ENCODE results near the gene SLC12A8.
A peak's percentile ranks its signal among the peaks of the same experiment; 100 is the strongest.

The SLC12A8 gene

GRCh38 chr3:125149462-125149861, 63.1 kb downstream of the SLC12A8 start:
- Mint-ChIP-seq H3K27ac (no peak overlapping the region), H3K4me1 (ENCODE audit: low read depth) (peaks cover 13% of the 10 kb centered on the region), H3K4me3 (no peak overlapping the region), H3K9me3 (no peaks in the 10 kb centered on the region), H3K27me3 (ENCODE audit: low read depth) (peaks cover 64% of the 10 kb centered on the region), H3K36me3 (ENCODE audit: low read depth) (no peaks in the 10 kb centered on the region)
- no peak for DNase-seq (ENCODE audit: low spot score)

GRCh38 chr3:125148836-125149235, 63.7 kb downstream of the SLC12A8 start:
- H3K9me3 Mint-ChIP-seq, result no peaks in the 10 kb centered on the region
- H3K36me3 Mint-ChIP-seq (ENCODE audit: low read depth), result peaks cover 3% of the 10 kb centered on the region
- DNase-seq (ENCODE audit: low spot score), result no peak
- H3K4me1 Mint-ChIP-seq (ENCODE audit: low read depth), result peaks cover 14% of the 10 kb centered on the region
- H3K27me3 Mint-ChIP-seq (ENCODE audit: low read depth), result peaks cover 67% of the 10 kb centered on the region
- no peak overlapping the region for H3K27ac Mint-ChIP-seq
- no peak overlapping the region for H3K4me3 Mint-ChIP-seq

GRCh38 chr3:125148016-125148812, 64.3 kb downstream of the SLC12A8 start:
- DNase-seq (ENCODE audit: low spot score), result no peak
- Mint-ChIP-seq H3K27ac (no peak overlapping the region), H3K9me3 (no peaks in the 10 kb centered on the region), H3K36me3 (ENCODE audit: low read depth) (peaks cover 4% of the 10 kb centered on the region), H3K4me3 (no peak overlapping the region), H3K4me1 (ENCODE audit: low read depth) (peaks cover 16% of the 10 kb centered on the region), H3K27me3 (ENCODE audit: low read depth) (peaks cover 67% of the 10 kb centered on the region)

- peaks cover 9% of the 10 kb centered on the region for H3K36me3 Mint-ChIP-seq (ENCODE audit: low read depth)
- no peak for DNase-seq (ENCODE audit: low spot score)
- peaks cover 24% of the 10 kb centered on the region for H3K4me1 Mint-ChIP-seq (ENCODE audit: low read depth)
- H3K9me3 Mint-ChIP-seq, result no peaks in the 10 kb centered on the region
- no peak overlapping the region for H3K4me3 Mint-ChIP-seq
- H3K27ac Mint-ChIP-seq, result no peak overlapping the region
- peaks cover 68% of the 10 kb centered on the region for H3K27me3 Mint-ChIP-seq (ENCODE audit: low read depth)
Observed at GRCh38 chr3:125147491-125147820, 65.1 kb downstream of the SLC12A8 start.

- H3K4me3 Mint-ChIP-seq, result no peak overlapping the region
- peaks cover 67% of the 10 kb centered on the region for H3K27me3 Mint-ChIP-seq (ENCODE audit: low read depth)
- peaks cover 9% of the 10 kb centered on the region for H3K36me3 Mint-ChIP-seq (ENCODE audit: low read depth)
- DNase-seq (ENCODE audit: low spot score), result no peak
- H3K9me3 Mint-ChIP-seq, result no peaks in the 10 kb centered on the region
- H3K4me1 Mint-ChIP-seq (ENCODE audit: low read depth), result peaks cover 30% of the 10 kb centered on the region
- H3K27ac Mint-ChIP-seq, result no peak overlapping the region
Observed at GRCh38 chr3:125146626-125147490, 65.7 kb downstream of the SLC12A8 start.

- H3K4me3 Mint-ChIP-seq, result no peak overlapping the region
- H3K27ac Mint-ChIP-seq, result peak overlapping the region; percentile 49
- no peaks in the 10 kb centered on the region for H3K9me3 Mint-ChIP-seq
- H3K27me3 Mint-ChIP-seq (ENCODE audit: low read depth), result peaks cover 60% of the 10 kb centered on the region
- peaks cover 34% of the 10 kb centered on the region for H3K4me1 Mint-ChIP-seq (ENCODE audit: low read depth)
- peaks cover 9% of the 10 kb centered on the region for H3K36me3 Mint-ChIP-seq (ENCODE audit: low read depth)
- DNase-seq (ENCODE audit: low spot score), result no peak
Observed at GRCh38 chr3:125145751-125146475, 66.6 kb downstream of the SLC12A8 start.

GRCh38 chr3:125144653-125145314, 67.8 kb downstream of the SLC12A8 start:
- H3K36me3 Mint-ChIP-seq (ENCODE audit: low read depth), result peaks cover 12% of the 10 kb centered on the region
- no peak overlapping the region for H3K27ac Mint-ChIP-seq
- DNase-seq (ENCODE audit: low spot score), result no peak
- H3K4me3 Mint-ChIP-seq, result no peak overlapping the region
- H3K27me3 Mint-ChIP-seq (ENCODE audit: low read depth), result peaks cover 64% of the 10 kb centered on the region
- no peaks in the 10 kb centered on the region for H3K9me3 Mint-ChIP-seq
- peaks cover 42% of the 10 kb centered on the region for H3K4me1 Mint-ChIP-seq (ENCODE audit: low read depth)

- Mint-ChIP-seq H3K9me3 (no peaks in the 10 kb centered on the region), H3K27me3 (ENCODE audit: low read depth) (peaks cover 63% of the 10 kb centered on the region), H3K27ac (no peak overlapping the region), H3K4me3 (no peak overlapping the region), H3K4me1 (ENCODE audit: low read depth) (peaks cover 47% of the 10 kb centered on the region), H3K36me3 (ENCODE audit: low read depth) (peaks cover 12% of the 10 kb centered on the region)
- DNase-seq (ENCODE audit: low spot score), result no peak
Observed at GRCh38 chr3:125143982-125144652, 68.4 kb downstream of the SLC12A8 start.

- H3K4me1 Mint-ChIP-seq (ENCODE audit: low read depth), result peaks cover 47% of the 10 kb centered on the region
- peaks cover 12% of the 10 kb centered on the region for H3K36me3 Mint-ChIP-seq (ENCODE audit: low read depth)
- no peak for DNase-seq (ENCODE audit: low spot score)
- H3K9me3 Mint-ChIP-seq, result no peaks in the 10 kb centered on the region
- no peak overlapping the region for H3K4me3 Mint-ChIP-seq
- peaks cover 63% of the 10 kb centered on the region for H3K27me3 Mint-ChIP-seq (ENCODE audit: low read depth)
- H3K27ac Mint-ChIP-seq, result no peak overlapping the region
Observed at GRCh38 chr3:125143538-125143937, 69.0 kb downstream of the SLC12A8 start.

- H3K27ac Mint-ChIP-seq, result peak overlapping the region; percentile 21
- H3K4me1 Mint-ChIP-seq (ENCODE audit: low read depth), result peaks cover 48% of the 10 kb centered on the region
- H3K27me3 Mint-ChIP-seq (ENCODE audit: low read depth), result peaks cover 61% of the 10 kb centered on the region
- H3K4me3 Mint-ChIP-seq, result peak overlapping the region; percentile 77
- H3K36me3 Mint-ChIP-seq (ENCODE audit: low read depth), result peaks cover 12% of the 10 kb centered on the region
- no peak for DNase-seq (ENCODE audit: low spot score)
- H3K9me3 Mint-ChIP-seq, result no peaks in the 10 kb centered on the region
Observed at GRCh38 chr3:125142940-125143339, 69.6 kb downstream of the SLC12A8 start.

GRCh38 chr3:125142420-125142778, 70.1 kb downstream of the SLC12A8 start:
- DNase-seq (ENCODE audit: low spot score), result no peak
- Mint-ChIP-seq H3K4me1 (ENCODE audit: low read depth) (peaks cover 49% of the 10 kb centered on the region), H3K36me3 (ENCODE audit: low read depth) (peaks cover 12% of the 10 kb centered on the region), H3K4me3 (peak overlapping the region; percentile 77), H3K27me3 (ENCODE audit: low read depth) (peaks cover 61% of the 10 kb centered on the region), H3K9me3 (no peaks in the 10 kb centered on the region), H3K27ac (peak overlapping the region; percentile 90)

- no peaks in the 10 kb centered on the region for H3K9me3 Mint-ChIP-seq
- H3K4me3 Mint-ChIP-seq, result peak overlapping the region; percentile 77
- H3K4me1 Mint-ChIP-seq (ENCODE audit: low read depth), result peaks cover 49% of the 10 kb centered on the region
- peak; percentile 84 for DNase-seq (ENCODE audit: low spot score)
- H3K27ac Mint-ChIP-seq, result peak overlapping the region; percentile 90
- peaks cover 61% of the 10 kb centered on the region for H3K27me3 Mint-ChIP-seq (ENCODE audit: low read depth)
- peaks cover 12% of the 10 kb centered on the region for H3K36me3 Mint-ChIP-seq (ENCODE audit: low read depth)
Observed at GRCh38 chr3:125141596-125142419, 70.7 kb downstream of the SLC12A8 start.

Data from T-helper 2 cell treated with Interferon-gamma antibody and Interleukin-4, amounts not matched to agents 5 μg/mL and 100 μg/mL, for 36 hours (primary cell).